Loucy (cell line): Measurements from ENCODE around the gene PRR5L.

Experiments
- CTCF ChIP-seq: fragments of 200-600 bp; sonication (generic); conservative IDR thresholded peaks from 2 replicates; pipeline ENCODE4 v1.5.1; 2014; ENCODE audit warnings: mild to moderate bottlenecking, antibody characterized with exemption, low read length
- EZH2phosphoT487 ChIP-seq: fragments of 200-600 bp; IDR thresholded peaks from 2 replicates; pipeline ENCODE4 v1.6.1; 2018; ENCODE audit warnings: antibody characterized with exemption, mild to moderate bottlenecking, moderate library complexity, borderline replicate concordance

- TF ChIP-seq CTCF (no peak), EZH2phosphoT487 (no peak)
Measured at GRCh38 chr11:36253238-36253637, 42.9 kb upstream of the PRR5L start.
